ENCODE data around the gene VANGL1.

VANGL1 gene

DNA sequence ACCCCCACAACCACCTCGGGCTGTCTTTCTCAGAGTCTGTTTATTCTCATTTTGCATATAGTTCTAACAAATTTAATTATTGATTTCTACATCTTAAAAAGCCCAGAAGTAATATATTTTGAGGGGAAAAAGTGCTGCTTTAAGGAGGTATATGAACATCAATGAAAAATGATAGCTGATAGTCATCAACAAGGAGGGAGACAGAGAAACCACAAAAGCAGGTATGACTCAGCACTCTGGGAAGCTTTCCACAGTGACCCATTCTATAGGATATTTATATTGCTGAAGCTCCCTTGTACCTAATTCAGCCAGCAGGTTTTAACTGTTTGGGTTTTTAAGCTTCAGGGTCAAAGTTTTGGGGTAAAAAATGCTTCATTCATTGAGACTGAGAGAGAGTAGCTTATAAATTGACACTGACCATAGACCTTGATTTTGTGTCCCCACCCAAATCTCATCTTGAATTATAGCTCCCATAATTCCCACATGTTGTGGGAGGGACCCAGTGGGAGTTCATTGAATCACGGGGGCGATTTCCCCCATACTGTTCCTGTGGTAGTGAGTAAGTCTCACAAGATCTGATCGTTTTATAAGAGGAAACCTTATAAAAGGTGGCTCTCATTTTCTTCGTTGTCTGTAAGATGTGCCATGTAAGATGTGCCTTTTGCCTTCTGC is 27.4 kb downstream of the VANGL1 start:
- no peak for DNase-seq (ENCODE audit: low spot score)

DNA sequence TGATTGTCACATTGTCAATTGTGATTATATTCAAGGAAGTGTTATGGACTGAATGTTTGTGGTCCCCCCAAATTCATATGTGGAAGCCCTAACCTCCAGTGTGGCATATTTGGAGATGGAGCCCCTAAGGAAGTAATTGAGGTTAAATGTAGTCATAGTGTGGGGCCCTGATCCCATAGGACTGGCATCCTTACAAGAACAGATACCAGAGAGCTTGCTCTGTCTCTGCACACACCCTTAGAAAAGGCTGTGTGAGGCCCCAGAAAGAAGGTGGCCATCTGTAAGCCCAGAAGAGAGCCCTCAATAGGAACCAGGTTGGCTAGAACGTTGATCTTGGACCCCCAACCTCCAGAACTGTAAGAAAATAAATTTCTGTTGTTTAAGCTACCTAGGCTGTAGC is 28.1 kb downstream of the VANGL1 start:
- DNase-seq (ENCODE audit: low spot score), result no peak

DNA sequence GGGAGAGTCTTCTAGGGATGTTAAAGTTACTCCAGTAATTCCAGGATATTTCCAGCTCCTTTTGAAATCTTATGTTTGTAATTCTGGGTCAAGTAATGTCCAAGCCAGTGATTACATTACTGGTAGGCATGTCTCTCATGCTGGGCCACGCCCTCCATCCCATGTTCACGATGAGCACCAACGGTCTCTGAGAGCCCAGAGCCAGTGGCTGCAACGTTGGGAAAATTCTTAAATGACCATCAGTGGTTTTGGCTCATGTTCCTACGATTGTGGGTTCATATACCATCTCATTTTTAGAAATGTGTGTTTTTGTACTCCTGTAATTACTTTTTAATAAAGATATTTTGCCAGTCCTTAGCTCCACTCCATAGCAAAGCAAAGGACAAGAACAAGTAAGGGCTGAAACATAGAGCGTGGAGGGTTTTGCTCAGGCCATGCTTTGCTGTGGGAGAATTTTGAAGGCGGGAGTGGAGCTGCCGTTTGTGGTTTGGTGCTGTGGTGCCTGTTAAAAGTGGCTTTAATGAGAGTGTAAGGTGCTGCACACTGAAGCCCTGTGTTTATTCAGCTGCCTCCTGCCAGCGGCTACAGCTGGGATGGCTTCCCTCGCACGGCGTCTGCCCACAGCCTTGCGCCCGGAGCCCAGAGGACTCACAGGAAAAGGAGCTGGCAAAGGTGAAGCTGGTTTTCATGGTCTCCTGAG is 28.9 kb downstream of the VANGL1 start:
- DNase-seq (ENCODE audit: low spot score), result no peak

DNA sequence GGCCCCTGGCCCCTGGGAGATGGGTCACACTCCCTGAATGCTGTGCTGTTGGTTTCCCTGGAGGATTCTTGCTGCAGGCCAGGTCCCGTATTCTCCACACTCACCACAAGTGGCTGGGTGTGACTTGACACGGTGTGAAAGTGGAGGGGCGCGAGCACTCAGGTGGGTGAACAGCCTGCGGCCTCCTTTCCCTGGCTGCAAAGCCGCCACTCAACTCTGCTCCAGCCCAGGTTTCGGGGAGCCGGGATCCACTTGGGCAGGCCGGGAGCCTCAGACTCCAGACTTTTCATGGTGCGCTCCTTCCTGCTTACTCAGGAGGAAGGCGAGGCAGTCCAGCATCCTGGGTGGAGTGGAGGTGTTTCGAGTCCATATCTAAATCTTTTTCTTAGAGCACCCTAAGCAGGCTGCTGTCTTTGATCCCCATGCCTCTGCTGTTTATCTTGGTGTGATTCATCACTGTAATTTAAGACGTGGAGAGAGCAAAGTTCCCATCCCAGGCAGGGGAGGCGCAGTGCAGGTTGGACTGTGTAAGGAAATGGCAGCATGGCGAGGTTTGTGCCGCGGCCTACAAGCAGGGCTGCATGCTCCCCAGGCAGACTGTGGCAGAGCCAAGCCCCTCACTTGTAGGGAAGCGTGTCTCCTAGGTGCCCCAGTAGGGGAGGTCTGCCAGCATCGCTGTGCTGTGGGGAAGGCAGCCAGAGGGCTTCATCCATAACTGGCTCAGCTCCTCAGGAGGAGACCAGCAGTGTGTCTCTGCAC is 29.6 kb downstream of the VANGL1 start:
- DNase-seq (ENCODE audit: low spot score), result no peak

DNA sequence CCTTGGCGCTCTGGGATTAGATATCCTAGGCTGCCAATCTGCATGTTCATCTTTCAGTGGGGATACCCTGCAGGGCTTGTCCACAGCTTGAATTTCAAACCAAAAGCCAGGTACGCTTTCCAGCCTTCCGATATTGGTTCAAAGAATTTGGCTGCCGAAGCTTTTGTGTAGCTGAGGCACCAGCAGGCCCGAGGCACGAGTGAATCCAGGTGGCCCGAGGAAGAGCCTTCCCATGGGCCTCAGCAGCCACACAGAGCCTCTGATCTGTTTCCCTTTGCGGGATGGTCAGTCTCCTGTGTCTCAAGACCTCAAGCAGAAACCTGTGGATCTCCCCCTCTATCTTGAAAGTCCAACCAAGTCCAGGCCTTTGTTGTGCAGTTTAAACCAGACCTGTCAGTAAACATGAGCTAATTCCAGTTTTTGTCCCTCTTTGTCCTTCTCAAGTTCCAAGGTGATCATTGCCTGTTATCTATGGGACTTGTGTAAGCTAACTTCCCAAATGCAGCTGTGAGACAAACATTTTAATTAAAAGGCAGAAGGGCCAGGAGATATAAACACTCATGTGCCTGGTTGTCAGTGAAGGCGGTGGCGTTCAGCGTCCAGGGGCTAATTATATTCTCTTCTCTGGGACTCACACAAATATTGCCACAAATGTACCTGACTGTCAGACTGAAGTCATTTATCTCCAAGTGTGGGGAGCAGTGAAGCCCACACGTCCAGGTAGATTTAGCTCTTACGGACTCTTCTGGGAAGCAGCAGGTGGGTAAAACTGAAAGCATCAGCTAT is 30.6 kb downstream of the VANGL1 start:
- DNase-seq (ENCODE audit: low spot score), result no peak

DNA sequence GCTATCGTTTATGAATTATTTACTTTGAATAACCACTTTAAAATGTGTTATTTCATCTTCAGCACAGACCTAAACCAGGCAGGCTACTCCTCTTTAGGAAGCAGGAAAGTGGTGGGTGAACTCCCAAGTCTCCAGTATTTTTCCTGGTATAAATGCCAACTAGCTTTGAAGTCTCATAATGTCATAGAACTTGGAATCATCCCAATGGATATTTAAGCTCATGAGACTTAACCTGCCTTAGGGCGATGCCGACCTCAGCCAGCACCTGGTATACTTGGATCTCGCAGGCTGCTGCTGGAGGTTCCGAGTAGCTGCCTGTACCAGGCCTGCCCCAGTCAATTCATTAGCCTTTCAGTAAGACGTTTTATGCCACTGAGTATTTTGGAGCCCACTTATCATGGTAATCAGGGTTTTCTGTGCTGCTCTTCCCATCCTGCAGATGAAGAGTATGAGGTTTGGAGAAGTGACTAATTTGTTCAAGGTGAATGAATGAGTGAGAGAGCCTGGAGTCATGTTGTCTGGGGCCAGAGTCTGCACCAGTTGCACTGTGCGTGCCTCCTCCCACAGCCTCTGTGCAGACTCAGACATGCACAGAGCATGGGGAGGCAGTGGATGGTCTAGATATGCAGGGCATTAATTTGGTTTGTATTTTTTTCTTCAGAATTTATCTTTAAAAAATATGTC is 34.9 kb downstream of the VANGL1 start:
- no peak for DNase-seq (ENCODE audit: low spot score)

DNA sequence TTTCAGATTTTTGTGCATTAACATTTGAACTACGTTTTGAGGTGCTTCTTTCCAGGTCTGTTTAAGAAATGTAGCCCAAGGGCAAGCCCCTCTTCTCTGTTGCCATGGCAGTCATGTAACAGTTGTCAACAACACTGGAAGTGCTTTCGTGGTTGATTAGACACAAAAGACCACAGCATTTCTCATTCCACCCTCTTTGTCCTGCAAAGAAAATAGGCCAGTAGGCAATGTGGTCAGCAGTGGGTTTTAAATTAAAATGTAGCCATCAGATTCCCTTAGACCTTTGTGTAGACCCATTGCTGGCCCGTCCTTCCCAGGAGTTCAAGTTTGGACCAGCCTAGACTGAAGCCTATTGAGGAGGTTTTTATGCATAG is 35.4 kb downstream of the VANGL1 start:
- DNase-seq (ENCODE audit: low spot score), result no peak

DNA sequence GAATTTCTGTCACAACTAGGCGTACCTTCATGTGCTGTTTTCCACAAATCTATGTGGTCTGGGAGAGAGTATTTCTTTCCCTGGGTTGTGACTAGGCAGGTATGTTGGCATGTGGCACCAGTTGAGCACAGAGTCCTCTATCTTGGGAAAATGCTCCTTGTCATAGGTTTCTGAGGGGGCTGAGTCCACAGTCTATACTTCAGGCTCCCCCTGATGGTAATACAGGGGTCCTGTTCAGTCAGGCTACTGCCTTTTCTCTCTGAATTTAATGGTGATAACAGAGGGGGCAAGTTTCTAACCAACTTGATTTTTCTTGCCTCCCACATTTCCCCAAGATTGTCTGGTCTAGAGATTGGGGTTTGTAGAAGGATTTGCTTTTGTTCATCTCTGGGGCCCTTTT is 35.8 kb downstream of the VANGL1 start:
- DNase-seq (ENCODE audit: low spot score), result no peak

DNA sequence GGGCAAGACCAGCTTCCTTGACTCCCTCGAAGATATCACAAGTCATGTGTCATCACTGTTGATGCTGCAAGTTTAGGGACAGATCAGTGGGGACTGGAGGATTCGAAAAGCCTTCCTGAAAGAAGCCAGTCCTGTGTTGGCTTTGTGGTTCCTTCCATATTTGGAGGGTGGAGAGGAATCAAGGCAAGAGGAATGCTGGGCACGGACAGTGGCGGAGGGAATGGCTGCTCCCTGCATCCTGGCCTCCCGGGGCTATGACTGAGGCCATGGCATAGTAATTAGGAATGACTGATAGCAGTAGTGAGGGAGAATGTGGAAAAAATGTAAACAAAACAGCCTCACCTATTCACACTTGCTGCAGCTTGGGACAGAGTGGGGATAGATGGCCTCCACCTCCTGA is 36.4 kb downstream of the VANGL1 start:
- DNase-seq (ENCODE audit: low spot score), result no peak

DNA sequence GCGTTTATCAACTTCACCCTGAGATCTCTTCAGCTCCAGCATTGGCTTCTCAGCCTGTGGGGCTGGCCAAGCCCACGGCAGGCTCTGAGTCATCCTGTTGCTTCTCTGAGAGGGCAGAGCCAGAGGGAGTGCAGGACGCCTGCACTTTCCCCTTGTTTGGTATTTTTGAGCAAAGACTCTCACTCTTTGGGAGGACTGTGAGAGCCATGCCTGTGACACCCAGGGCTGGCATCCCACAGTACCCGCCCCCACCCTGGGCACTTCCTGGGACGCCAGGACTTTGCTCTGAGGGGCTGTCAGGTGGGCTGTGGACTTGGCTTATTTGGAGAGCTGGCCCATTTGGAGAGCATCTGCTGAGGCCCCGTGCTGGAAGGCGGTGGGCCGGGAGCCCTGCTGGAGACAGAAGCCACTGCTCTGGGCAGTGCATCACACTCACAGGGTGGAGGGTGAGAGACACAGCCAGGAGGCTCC is 37.4 kb downstream of the VANGL1 start:
- no peak for DNase-seq (ENCODE audit: low spot score)

DNA sequence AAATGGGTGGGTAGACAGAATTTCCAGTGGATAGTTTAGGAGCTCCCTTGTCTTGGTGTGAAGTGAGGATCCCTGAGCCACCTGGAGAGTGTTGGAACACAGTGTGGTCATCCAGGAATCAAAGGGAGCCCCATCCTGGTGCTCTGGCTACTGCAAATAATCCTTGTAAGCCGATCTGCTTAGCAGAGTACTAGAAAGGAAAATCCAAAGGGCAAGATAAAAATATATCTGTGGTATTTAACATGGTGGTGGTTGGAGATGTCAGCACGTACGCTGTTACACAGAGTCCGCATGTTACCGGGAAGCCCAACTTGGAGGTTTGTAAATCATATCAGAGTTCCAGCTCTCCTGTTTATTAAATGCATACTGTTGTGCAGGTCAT is 39.0 kb downstream of the VANGL1 start:
- DNase-seq (ENCODE audit: low spot score), result no peak

DNA sequence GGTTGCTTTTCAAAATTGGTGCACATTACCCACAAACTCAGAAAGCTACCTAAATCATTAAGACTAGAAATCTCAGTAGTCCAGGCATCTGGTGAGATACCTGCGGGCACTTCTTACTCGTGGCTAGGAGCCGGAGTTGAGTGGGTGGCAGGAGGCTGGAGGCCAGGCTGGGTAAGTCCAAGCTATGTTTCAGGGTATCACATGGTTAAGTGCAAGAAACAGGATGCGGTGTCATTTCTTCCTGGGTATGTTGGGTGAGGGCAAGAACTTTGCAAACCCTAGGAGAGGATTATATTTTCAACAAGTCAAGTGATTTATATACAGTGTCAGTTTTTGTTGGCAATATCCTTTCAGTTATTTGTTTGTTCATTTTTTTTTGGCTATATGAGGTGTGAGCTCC is 41.0 kb downstream of the VANGL1 start:
- no peak for DNase-seq (ENCODE audit: low spot score)

DNA sequence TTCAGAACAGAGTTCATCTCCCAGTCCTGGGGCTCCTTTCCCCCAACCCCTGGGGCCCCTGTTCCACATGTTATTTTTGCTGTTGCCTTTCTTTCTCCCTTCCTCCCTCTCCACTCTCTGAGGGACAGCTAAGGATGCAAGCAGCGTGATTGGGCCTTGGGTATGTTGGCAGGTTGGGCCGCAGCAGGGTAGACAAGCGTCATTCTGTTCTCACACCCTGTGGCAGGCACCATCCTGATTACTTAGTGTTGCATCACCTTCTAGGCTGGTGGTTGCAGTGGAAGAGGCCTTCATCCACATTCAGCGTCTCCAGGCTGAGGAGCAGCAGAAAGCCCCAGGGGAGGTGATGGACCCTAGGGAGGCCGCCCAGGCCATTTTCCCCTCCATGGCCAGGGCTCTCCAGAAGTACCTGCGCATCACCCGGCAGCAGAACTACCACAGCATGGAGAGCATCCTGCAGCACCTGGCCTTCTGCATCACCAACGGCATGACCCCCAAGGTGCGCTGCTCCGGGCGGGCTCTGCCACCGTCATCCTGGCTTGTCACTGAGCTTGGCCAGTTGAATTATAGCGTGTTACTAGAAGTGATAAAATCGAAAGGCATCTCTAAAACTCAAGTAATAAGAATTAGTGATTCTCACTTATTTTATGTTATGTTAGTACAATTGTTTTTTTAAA is 43.4 kb downstream of the VANGL1 start:
- no peak for DNase-seq (ENCODE audit: low spot score)

DNA sequence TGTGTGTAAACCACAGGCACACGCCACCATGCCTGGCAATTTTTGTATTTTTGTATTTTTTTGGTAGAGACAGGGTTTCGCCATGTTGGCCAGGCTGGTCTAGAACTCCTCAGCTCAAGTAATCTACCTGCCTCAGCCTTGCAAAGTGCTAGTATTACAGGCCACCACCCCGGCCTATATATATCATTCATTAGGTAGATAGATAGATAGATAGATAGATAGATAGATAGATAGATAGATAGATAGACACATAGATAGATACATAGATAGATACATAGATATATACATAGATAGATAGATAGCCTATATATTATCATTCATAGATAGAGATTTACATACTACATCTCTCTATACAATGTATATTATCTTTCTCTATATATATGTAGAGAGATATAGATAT is 46.0 kb downstream of the VANGL1 start:
- no peak for DNase-seq (ENCODE audit: low spot score)

DNA sequence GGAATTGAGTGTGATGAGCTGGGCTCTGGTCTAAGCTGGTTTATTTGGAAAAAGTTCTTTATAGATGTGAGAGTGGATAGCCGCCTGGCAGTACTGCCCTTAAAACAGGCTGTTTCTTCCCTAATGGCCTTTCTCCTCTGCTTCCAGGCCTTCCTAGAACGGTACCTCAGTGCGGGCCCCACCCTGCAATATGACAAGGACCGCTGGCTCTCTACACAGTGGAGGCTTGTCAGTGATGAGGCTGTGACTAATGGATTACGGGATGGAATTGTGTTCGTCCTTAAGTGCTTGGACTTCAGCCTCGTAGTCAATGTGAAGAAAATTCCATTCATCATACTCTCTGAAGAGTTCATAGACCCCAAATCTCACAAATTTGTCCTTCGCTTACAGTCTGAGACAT is 49.2 kb downstream of the VANGL1 start:
- DNase-seq (ENCODE audit: low spot score), result no peak

DNA sequence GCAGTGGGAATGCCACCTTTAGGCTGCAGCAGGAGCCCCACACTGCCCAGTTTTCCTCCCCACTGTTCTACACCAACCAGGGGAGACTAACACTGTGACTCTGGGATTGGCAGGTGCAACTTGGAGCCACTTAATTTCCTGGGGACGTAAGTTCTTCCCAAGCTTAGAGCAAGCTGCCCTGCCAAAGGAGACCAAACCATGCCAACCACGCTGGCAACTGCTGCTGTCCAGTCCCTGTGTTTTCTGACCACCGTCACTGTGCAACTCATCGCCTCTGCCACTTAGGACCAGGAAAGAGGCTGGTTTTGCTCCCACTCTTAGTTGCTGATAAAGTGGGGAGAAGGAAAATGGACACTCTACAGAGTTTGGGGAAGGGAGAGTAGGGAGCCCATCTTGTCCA is 50.5 kb downstream of the VANGL1 start:
- no peak for DNase-seq (ENCODE audit: low spot score)

DNA sequence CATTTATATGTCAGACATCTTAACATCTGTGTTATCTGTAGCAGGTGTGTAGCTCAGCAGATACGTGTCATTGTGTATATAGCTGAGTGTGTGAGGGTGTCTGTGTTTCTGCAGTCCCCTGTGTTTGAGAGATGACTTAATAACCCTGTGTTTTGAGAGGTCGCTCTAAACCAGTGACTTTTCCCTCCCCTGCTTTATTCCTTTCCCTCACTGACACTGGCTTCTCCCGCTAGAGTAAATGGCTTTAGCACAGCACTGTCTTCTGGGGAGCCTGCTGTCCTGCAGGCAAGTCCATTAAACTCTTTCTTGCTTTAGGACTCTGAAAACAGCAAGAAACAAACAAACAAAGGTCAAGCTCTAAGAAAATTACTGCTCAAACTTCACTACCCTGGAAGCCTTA is 53.0 kb downstream of the VANGL1 start:
- DNase-seq (ENCODE audit: low spot score), result no peak

DNA sequence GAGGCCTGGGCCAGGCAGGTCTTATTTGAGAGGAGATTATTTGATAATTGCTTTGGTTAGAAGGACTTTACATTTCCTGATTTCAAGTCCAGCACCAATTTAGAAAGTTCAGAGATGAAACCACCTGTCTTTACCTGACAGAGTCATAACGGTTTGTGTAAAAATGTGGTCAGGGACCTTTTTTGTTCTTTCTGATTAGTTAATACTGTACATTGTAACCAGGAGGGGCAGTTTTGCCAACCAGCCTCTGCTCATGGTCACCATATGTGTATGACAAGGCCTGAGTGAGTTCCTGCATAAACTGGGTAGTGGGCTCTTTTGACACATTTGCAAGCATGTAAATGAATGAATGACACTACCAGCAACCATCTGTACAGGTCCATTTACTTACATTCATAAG is 55.8 kb downstream of the VANGL1 start:
- no peak for DNase-seq (ENCODE audit: low spot score)

DNA sequence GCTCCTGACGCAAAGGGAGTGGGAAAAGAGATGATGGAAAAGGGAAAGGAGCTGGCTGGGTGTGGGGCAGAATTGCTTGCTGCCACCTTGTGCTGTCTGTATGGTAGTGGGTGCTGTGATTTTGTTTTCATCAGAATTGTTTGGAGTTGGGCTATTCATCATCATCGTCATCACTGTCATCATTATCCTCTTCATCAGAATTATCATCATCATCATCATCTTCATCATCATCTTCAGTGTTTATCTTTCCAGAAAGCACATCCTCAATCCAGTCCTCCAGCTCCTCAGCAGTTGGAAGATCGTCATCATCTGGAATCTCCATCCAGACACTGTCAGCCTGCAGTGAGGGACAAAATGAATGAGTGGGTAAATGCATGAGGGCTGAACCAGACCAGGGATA is 59.3 kb downstream of the VANGL1 start:
- no peak for DNase-seq (ENCODE audit: low spot score)

DNA sequence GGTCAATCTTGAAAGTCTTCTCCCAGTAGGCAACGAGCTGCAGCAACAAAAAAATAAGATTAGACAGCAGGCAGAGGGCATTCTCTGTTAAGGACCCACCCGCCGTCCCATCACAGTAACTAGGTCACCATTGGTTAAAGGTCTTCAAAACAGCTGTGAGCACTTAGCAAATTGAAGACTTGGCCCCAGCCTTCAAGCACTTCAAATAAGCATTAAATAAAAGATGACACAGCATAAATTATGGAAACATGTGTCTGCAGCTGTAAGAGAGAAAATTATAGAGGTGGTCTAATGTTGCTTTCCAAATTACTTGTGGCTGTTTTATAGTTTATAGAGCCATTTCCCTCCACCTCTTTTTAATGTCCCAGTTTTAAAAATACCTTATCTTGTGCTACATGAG is 61.2 kb downstream of the VANGL1 start:
- no peak for DNase-seq (ENCODE audit: low spot score)

Data from D341Med (cell line).